ENCODE results near the gene RERE.

DNA sequence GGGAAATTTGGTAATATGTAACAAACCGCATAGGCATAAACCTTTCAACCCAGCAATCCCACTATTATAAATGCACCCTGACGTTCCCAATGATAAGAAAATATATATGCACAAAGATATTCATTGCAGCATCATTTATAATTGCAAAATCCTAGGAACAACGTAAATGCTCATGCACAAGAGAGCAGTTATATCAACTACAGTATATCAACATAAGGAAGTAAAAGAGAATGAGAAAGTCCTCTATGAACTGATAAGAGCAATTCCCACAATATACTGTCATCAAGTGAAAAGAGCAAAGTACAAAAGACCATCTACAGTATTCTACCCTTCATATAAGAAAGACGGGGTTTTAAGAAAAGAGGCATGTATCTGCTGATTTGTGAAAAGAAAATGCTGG is 269.6 kb downstream of the RERE start:
- TF ChIP-seq, protein P1, sequence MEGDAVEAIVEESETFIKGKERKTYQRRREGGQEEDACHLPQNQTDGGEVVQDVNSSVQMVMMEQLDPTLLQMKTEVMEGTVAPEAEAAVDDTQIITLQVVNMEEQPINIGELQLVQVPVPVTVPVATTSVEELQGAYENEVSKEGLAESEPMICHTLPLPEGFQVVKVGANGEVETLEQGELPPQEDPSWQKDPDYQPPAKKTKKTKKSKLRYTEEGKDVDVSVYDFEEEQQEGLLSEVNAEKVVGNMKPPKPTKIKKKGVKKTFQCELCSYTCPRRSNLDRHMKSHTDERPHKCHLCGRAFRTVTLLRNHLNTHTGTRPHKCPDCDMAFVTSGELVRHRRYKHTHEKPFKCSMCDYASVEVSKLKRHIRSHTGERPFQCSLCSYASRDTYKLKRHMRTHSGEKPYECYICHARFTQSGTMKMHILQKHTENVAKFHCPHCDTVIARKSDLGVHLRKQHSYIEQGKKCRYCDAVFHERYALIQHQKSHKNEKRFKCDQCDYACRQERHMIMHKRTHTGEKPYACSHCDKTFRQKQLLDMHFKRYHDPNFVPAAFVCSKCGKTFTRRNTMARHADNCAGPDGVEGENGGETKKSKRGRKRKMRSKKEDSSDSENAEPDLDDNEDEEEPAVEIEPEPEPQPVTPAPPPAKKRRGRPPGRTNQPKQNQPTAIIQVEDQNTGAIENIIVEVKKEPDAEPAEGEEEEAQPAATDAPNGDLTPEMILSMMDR (IDR thresholded peaks at IDR 0.05; ENCODE audit: low read depth, low read length, poor library complexity, severe bottlenecking) = no peak
- TF ChIP-seq EZH2phosphoT487 (IDR thresholded peaks at IDR 0.05; ENCODE audit: borderline replicate concordance, low read length) = no peak
